DOHH2 (cell line): ENCODE measurements around the gene BLOC1S4.

Source experiments
- CTCF ChIP-seq: fragments of 200-600 bp; sonication (generic); IDR thresholded peaks from one replicate; pipeline ENCODE4 v1.5.1; 2014; ENCODE audit warnings: antibody characterized with exemption, mild to moderate bottlenecking, low read depth, low read length; ENCODE audit not compliant: poor library complexity, severe bottlenecking
- EZH2phosphoT487 ChIP-seq: fragments of 200-600 bp; sonication (generic); IDR thresholded peaks from 2 replicates; pipeline ENCODE4 v1.6.1; 2017; ENCODE audit warnings: borderline replicate concordance, mild to moderate bottlenecking, antibody characterized with exemption, low read length, moderate library complexity, mixed read lengths

- TF ChIP-seq CTCF (no peak), EZH2phosphoT487 (no peak)
These were observed 38.6 kb downstream of the BLOC1S4 start for GRCh38 chr4:6754481-6755087.
